ENCODE results near the gene MATCAP1.

DNA sequence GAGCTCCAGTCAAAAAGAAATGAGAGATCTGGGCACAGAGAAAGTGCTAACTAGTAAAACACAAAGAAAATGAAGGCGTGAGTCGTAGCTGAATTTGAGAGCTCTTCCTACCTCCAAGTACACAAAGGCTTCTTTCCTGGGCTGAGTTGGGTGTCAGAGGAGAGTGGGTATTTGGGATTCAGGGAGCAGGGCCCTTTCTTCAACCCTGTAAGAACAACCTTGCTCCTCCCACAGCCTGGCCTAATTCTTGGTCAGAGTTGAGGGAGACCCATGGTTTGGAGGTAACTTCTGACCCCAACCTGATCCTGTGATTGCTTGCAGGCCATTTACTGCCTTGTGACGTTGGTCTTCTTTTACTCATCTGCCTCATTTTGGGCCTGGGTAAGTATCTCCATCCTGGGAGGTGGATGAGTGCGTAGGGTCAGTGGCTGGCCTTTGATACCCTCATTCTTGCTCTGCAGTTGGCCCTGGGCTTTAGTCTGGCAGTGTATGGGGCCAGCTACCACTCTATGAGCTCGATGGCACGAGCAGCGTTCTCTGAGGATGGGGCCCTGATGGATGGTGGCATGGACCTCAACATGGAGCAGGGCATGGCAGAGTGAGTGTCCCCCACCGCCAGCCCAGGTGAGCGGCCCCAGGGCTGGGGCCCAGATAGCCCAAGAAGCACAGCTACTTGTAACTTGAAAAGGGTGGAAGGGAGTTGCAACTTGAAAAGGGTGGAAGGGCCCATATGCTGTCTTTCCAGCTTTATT lies 44.4 kb upstream of the MATCAP1 start:
- TF ChIP-seq, protein P1, sequence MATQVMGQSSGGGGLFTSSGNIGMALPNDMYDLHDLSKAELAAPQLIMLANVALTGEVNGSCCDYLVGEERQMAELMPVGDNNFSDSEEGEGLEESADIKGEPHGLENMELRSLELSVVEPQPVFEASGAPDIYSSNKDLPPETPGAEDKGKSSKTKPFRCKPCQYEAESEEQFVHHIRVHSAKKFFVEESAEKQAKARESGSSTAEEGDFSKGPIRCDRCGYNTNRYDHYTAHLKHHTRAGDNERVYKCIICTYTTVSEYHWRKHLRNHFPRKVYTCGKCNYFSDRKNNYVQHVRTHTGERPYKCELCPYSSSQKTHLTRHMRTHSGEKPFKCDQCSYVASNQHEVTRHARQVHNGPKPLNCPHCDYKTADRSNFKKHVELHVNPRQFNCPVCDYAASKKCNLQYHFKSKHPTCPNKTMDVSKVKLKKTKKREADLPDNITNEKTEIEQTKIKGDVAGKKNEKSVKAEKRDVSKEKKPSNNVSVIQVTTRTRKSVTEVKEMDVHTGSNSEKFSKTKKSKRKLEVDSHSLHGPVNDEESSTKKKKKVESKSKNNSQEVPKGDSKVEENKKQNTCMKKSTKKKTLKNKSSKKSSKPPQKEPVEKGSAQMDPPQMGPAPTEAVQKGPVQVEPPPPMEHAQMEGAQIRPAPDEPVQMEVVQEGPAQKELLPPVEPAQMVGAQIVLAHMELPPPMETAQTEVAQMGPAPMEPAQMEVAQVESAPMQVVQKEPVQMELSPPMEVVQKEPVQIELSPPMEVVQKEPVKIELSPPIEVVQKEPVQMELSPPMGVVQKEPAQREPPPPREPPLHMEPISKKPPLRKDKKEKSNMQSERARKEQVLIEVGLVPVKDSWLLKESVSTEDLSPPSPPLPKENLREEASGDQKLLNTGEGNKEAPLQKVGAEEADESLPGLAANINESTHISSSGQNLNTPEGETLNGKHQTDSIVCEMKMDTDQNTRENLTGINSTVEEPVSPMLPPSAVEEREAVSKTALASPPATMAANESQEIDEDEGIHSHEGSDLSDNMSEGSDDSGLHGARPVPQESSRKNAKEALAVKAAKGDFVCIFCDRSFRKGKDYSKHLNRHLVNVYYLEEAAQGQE (IDR thresholded peaks at IDR 0.05; ENCODE audit: low read depth, low read length), result no peak
- no peak for TF ChIP-seq FOXM1 (IDR thresholded peaks at IDR 0.05; ENCODE audit: low read depth)
- no peak for TF ChIP-seq YY1 (IDR thresholded peaks at IDR 0.05; ENCODE audit: low read depth)
- TF ChIP-seq CTCF (IDR thresholded peaks at IDR 0.05), result no peak
- TF ChIP-seq, protein P2, sequence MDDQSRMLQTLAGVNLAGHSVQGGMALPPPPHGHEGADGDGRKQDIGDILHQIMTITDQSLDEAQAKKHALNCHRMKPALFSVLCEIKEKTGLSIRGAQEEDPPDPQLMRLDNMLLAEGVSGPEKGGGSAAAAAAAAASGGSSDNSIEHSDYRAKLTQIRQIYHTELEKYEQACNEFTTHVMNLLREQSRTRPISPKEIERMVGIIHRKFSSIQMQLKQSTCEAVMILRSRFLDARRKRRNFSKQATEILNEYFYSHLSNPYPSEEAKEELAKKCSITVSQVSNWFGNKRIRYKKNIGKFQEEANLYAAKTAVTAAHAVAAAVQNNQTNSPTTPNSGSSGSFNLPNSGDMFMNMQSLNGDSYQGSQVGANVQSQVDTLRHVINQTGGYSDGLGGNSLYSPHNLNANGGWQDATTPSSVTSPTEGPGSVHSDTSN (IDR thresholded peaks at IDR 0.05), result no peak
- TF ChIP-seq, protein P3, sequence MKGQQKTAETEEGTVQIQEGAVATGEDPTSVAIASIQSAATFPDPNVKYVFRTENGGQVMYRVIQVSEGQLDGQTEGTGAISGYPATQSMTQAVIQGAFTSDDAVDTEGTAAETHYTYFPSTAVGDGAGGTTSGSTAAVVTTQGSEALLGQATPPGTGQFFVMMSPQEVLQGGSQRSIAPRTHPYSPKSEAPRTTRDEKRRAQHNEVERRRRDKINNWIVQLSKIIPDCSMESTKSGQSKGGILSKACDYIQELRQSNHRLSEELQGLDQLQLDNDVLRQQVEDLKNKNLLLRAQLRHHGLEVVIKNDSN (IDR thresholded peaks at IDR 0.05; ENCODE audit: borderline replicate concordance, low read depth), result no peak
- TF ChIP-seq TAF1 (IDR thresholded peaks at IDR 0.05; ENCODE audit: borderline replicate concordance, low read depth, low read length), result no peak
- TF ChIP-seq, protein P4, sequence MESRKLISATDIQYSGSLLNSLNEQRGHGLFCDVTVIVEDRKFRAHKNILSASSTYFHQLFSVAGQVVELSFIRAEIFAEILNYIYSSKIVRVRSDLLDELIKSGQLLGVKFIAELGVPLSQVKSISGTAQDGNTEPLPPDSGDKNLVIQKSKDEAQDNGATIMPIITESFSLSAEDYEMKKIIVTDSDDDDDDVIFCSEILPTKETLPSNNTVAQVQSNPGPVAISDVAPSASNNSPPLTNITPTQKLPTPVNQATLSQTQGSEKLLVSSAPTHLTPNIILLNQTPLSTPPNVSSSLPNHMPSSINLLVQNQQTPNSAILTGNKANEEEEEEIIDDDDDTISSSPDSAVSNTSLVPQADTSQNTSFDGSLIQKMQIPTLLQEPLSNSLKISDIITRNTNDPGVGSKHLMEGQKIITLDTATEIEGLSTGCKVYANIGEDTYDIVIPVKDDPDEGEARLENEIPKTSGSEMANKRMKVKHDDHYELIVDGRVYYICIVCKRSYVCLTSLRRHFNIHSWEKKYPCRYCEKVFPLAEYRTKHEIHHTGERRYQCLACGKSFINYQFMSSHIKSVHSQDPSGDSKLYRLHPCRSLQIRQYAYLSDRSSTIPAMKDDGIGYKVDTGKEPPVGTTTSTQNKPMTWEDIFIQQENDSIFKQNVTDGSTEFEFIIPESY (IDR thresholded peaks at IDR 0.05; ENCODE audit: borderline replicate concordance, low read depth), result no peak

Measured in SK-N-SH (cell line).